ENCODE data around the gene MAP3K12. TPM values are rescaled to one million over a fixed set of nuclear protein-coding genes. Genes with fewer than 3 reads are reported as not detected.

Gene MAP3K12
- total and polyA plus RNA-seq, 2 of the 4 experiments (the other 2 are of a cell fraction) = 29.0 to 52.5 TPM

- peak within 1 kb of the TSS; percentile 93 for H3K4ac ChIP-seq (ENCODE audit: low read depth, low read length)
- peaks cover 13% of the 10 kb centered on the region; the same call in 1 of the 2 replicates for H3K36me3 ChIP-seq (ENCODE audit: control insufficient read depth, insufficient read depth, low read length)
- H3K18ac ChIP-seq (ENCODE audit: low read depth, low read length) = peak within 1 kb of the TSS; percentile 94
- H2AK5ac ChIP-seq (ENCODE audit: low read depth, low read length) = peak within 1 kb of the TSS; percentile 75
- dilution Hi-C loops (cut with HindIII; ENCODE audit: low sequenced_read_pairs, unreplicated experiment) (no loop called here), intact Hi-C loops (cut with micrococcal nuclease) (no loop called here), in situ Hi-C loops (cut with MboI; ENCODE audit: low sequenced_read_pairs) (no loop called here)
- H3K27me3 ChIP-seq (ENCODE audit: control insufficient read depth, insufficient read depth, low read length) = no peaks in the 10 kb centered on the region
- H3K27ac ChIP-seq (ENCODE audit: insufficient read depth, low read length) = peak within 1 kb of the TSS; percentile 92
- H2BK15ac ChIP-seq (ENCODE audit: low read depth, low read length) = peak within 1 kb of the TSS; percentile 80; the same call in 2 of the 3 replicates
- H4K91ac ChIP-seq (ENCODE audit: insufficient read depth, low read depth, low read length) = peak within 1 kb of the TSS; percentile 79
- POLR2A ChIA-PET (ENCODE audit: unreplicated experiment) = interaction anchor here (0.5 to 0.8 kb wide), 3 partner anchors 14 to 189 kb away, joined by 3 to 4 read pairs (median 4); no protein-coding TSS in a partner anchor
- H2AK9ac ChIP-seq (replicated peaks; ENCODE audit: low read depth, low read length, poor library complexity) = peak within 1 kb of the TSS; percentile 92
- no peaks in the 10 kb centered on the region for H4K20me1 ChIP-seq (ENCODE audit: insufficient read depth, low read length)
- H3K9ac ChIP-seq (ENCODE audit: low read depth, low read length) = peak within 1 kb of the TSS; percentile 88
- peak; percentile 38; the same call in 1 of the 2 replicates for TF ChIP-seq MAZ (IDR thresholded peaks at IDR 0.05; ENCODE audit: borderline replicate concordance, low read depth, low read length)
- TF ChIP-seq RAD21 (IDR thresholded peaks at IDR 0.05; ENCODE audit: low read length) = no peak
- TF ChIP-seq, protein P1, sequence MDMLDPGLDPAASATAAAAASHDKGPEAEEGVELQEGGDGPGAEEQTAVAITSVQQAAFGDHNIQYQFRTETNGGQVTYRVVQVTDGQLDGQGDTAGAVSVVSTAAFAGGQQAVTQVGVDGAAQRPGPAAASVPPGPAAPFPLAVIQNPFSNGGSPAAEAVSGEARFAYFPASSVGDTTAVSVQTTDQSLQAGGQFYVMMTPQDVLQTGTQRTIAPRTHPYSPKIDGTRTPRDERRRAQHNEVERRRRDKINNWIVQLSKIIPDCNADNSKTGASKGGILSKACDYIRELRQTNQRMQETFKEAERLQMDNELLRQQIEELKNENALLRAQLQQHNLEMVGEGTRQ (IDR thresholded peaks at IDR 0.05; ENCODE audit: low read depth, low read length) = peak; percentile 61; the same call in 1 of the 2 replicates
- TF ChIP-seq RFX5 (IDR thresholded peaks at IDR 0.05; ENCODE audit: low read depth, low read length) = no peak
- peak; percentile 92 for TF ChIP-seq POLR2A (IDR thresholded peaks at IDR 0.05; ENCODE audit: low read depth, low read length)
- peak; percentile 89 for TF ChIP-seq CEBPB (IDR thresholded peaks at IDR 0.05; ENCODE audit: low read depth, low read length)
- peak; percentile 40; the same call in 1 of the 2 replicates for TF ChIP-seq MXI1 (IDR thresholded peaks at IDR 0.05; ENCODE audit: borderline replicate concordance, low read depth, low read length)
- peak within 1 kb of the TSS; percentile 52 for H2BK20ac ChIP-seq (ENCODE audit: low read depth, low read length)
- CTCF ChIA-PET = interaction anchor here (1.0 kb wide), 2 partner anchors 20 to 120 kb away, joined by 3 to 5 read pairs; partner anchors contain the start of gene AAAS
- DNase-seq (peak; percentile 99), ATAC-seq (ENCODE audit: low read depth) (peak; percentile 99)
- H3K79me1 ChIP-seq (ENCODE audit: low read depth in 1 of 2, low read length in 2 of 2) = peaks cover 22 to 32% of the 10 kb centered on the region in 2 experiments
- H3K4me1 ChIP-seq (ENCODE audit: control insufficient read depth, insufficient read depth, low read length) = peaks cover 8% of the 10 kb centered on the region
- no TSS peak for BruUV-seq (replicated peaks)
- peak within 1 kb of the TSS; percentile 97 for H3K4me2 ChIP-seq (ENCODE audit: low read depth, low read length)
- H3K23ac ChIP-seq (ENCODE audit: low read depth, low read length) = peak within 1 kb of the TSS; percentile 97
- H3K56ac ChIP-seq (ENCODE audit: extremely low read depth, insufficient read depth, low read length) = peak within 1 kb of the TSS; percentile 91
- H2AFZ ChIP-seq (replicated peaks; ENCODE audit: low read length, poor library complexity) = peak within 1 kb of the TSS; percentile 87
- WGBS, 2 experiments (ENCODE audit: extremely low coverage in 2 of 2, insufficient read length in 1 of 2) = 5% methylated on average over 7 of the region's 31 CpGs; no CpG with 5 or more reads in 1 of the 2 experiments
- peak within 1 kb of the TSS; percentile 95 for H4K5ac ChIP-seq (ENCODE audit: low read depth, low read length)
- H2BK5ac ChIP-seq (ENCODE audit: low read depth, low read length, poor library complexity, severe bottlenecking) = peak within 1 kb of the TSS; percentile 95
- peak within 1 kb of the TSS; percentile 98 for H3K14ac ChIP-seq (replicated peaks; ENCODE audit: low read depth, low read length)
- H3K9me3 ChIP-seq (ENCODE audit: control insufficient read depth, insufficient read depth, low read length) = no peaks in the 10 kb centered on the region
- H4K8ac ChIP-seq (ENCODE audit: low read depth in 2 of 2, low read length in 2 of 2) = peak within 1 kb of the TSS; percentile 65 to 96
- no peaks in the 10 kb centered on the region; the same call in 1 of the 2 replicates for H3K9me1 ChIP-seq (ENCODE audit: insufficient read depth, low read length)
- H2BK120ac ChIP-seq (ENCODE audit: low read depth, low read length) = peak within 1 kb of the TSS; percentile 77
- H3K4me3 ChIP-seq (ENCODE audit: insufficient read depth, low read depth, low read length) = peak within 1 kb of the TSS; percentile 86
Measured at GRCh38 chr12:53441040-53441833, 58.0 kb downstream of the MAP3K12 start, which contains the start of gene PRR13. PRR13 (plus strand) TSS chr12:53441734; CDS start chr12:53442715, 981 bp downstream.

Data from IMR-90 (cell line).